Activated gamma-delta T cell treated with Interleukin-2 at 50 U/mL for 16 hours (primary cell): ENCODE results near the gene BACE1-AS.

Source experiments
- DNase-seq: peaks from one replicate; pipeline ENCODE4 v3.0.0-alpha.2; 2020

The BACE1-AS gene

GRCh38 chr11:117327567-117328374, 36.6 kb downstream of the BACE1-AS start, which contains the start of gene CEP164:
TSS of gene CEP164 (plus strand) at chr11:117327854. CDS start at chr11:117338587, 10,733 bp downstream.
- DNase-seq, result peak; percentile 93

- no peak for DNase-seq
These were observed 37.3 kb downstream of the BACE1-AS start for GRCh38 chr11:117328375-117329010.

- no peak for DNase-seq
These were observed 41.7 kb downstream of the BACE1-AS start for GRCh38 chr11:117332843-117333242.

GRCh38 chr11:117333917-117334316, 42.8 kb downstream of the BACE1-AS start:
- DNase-seq, result no peak

GRCh38 chr11:117334896-117335295, 43.8 kb downstream of the BACE1-AS start:
- DNase-seq, result no peak

- no peak for DNase-seq
These were observed 44.3 kb downstream of the BACE1-AS start for GRCh38 chr11:117335399-117335798.

GRCh38 chr11:117337076-117337475, 45.9 kb downstream of the BACE1-AS start:
- no peak for DNase-seq
